NAMALWA (cell line): ENCODE data around the gene LRRTM1.

Source experiments
- DNase-seq: peaks from one replicate; pipeline ENCODE4 v3.0.0-alpha.2; 2015; ENCODE audit warnings: low spot score

LRRTM1 gene

GRCh38 chr2:80302314-80303005, 2.1 kb downstream of the LRRTM1 start:
- DNase-seq, result no peak

- DNase-seq, result no peak
Observed at GRCh38 chr2:80302001-80302313, 2.6 kb downstream of the LRRTM1 start.

- DNase-seq, result no peak
Observed at GRCh38 chr2:80300954-80301353, 3.6 kb downstream of the LRRTM1 start.

- DNase-seq, result no peak
Observed at GRCh38 chr2:80300346-80300745, 4.2 kb downstream of the LRRTM1 start.

- DNase-seq, result no peak
Observed at GRCh38 chr2:80299661-80300060, 4.9 kb downstream of the LRRTM1 start.

- DNase-seq, result no peak
Observed at GRCh38 chr2:80298954-80299353, 5.6 kb downstream of the LRRTM1 start.

GRCh38 chr2:80293039-80293438, 11.5 kb downstream of the LRRTM1 start:
- no peak for DNase-seq

GRCh38 chr2:80292474-80292873, 12.1 kb downstream of the LRRTM1 start:
- no peak for DNase-seq

- DNase-seq, result no peak
Observed at GRCh38 chr2:80291656-80292055, 12.9 kb downstream of the LRRTM1 start.

GRCh38 chr2:80288576-80288975, 16.0 kb downstream of the LRRTM1 start:
- no peak for DNase-seq

GRCh38 chr2:80281049-80281448, 23.5 kb downstream of the LRRTM1 start:
- DNase-seq, result no peak

GRCh38 chr2:80280598-80280997, 24.0 kb downstream of the LRRTM1 start:
- DNase-seq, result no peak

GRCh38 chr2:80269806-80270205, 34.7 kb downstream of the LRRTM1 start:
- no peak for DNase-seq

GRCh38 chr2:80266231-80266630, 38.3 kb downstream of the LRRTM1 start:
- no peak for DNase-seq

GRCh38 chr2:80259292-80259691, 45.3 kb downstream of the LRRTM1 start:
- no peak for DNase-seq

- DNase-seq, result no peak
Observed at GRCh38 chr2:80258793-80259192, 45.8 kb downstream of the LRRTM1 start.

- DNase-seq, result no peak
Observed at GRCh38 chr2:80258341-80258740, 46.2 kb downstream of the LRRTM1 start.

GRCh38 chr2:80257450-80257849, 47.1 kb downstream of the LRRTM1 start:
- DNase-seq, result no peak

- no peak for DNase-seq
Observed at GRCh38 chr2:80256782-80257167, 47.8 kb downstream of the LRRTM1 start.

- peak; percentile 11 for DNase-seq
Observed at GRCh38 chr2:80255918-80256781, 48.4 kb downstream of the LRRTM1 start.

GRCh38 chr2:80252294-80252986, 52.1 kb downstream of the LRRTM1 start:
- no peak for DNase-seq
